A549 (cell line): ENCODE measurements around the gene MAP4K2. TPM values are rescaled to one million over a fixed set of nuclear protein-coding genes. Genes with fewer than 3 reads are reported as not detected.
A peak's percentile ranks its signal among the peaks of the same experiment; 100 is the strongest.
"Not testable (repeated sequence)": the region's sequence is repeated elsewhere in the genome, so short reads cannot be mapped to it uniquely, and the experiment has no call there.

ENCODE experiments used
- ATAC-seq, 2 experiments: fragments of 200-7000 bp in 1 of 2; fragments of >200 bp in 1 of 2; cut with Nextera tagmentation in 1 of 2; cut with Tn5 transposase in 1 of 2; 3 replicates each; pipeline versions ENCODE4 v1.8.0 to v1.9.1; 2018 to 2020; ENCODE audit warnings: mild to moderate bottlenecking in 1 of 2, moderate library complexity in 1 of 2
- CTCF ChIA-PET: fragments of 300-600 bp; sonication (Branson Sonifier 250); formaldehyde crosslinking; extraction: SDS; loops from one replicate; lab custom pipeline; 2021; ENCODE audit warnings: antibody characterized with exemption, inconsistent platforms; lab: Yijun Ruan, JAX
- POLR2A ChIA-PET: fragments of 350-600 bp; formaldehyde crosslinking; extraction: SDS; loops from one replicate; lab custom pipeline; 2021; ENCODE audit warnings: antibody characterized with exemption, inconsistent platforms; lab: Yijun Ruan, JAX
- DNase-seq, 2 experiments: peaks; one replicate each; pipeline versions ENCODE4 v3.0.0 to v3.0.0-alpha.2; 2011 to 2016; ENCODE audit warnings: low read depth in 1 of 2, low spot score in 1 of 2
- FAIRE-seq: peaks from 2 replicates; lab custom pipeline; 2011; peaks lifted over from hg19 to GRCh38; lab: Jason Lieb, UNC
- H3K27ac ChIP-seq, 2 experiments: fragments of >200 bp; sonication (Bioruptor Twin); formaldehyde crosslinking; 3 replicates each; pipeline ENCODE4 v1.5.1; 2016 to 2017
- H3K4me1 ChIP-seq: fragments of >200 bp; sonication (Bioruptor Twin); formaldehyde crosslinking; 3 replicates; pipeline ENCODE4 v1.6.1; 2016
- H3K4me2 ChIP-seq: fragments of >200 bp; sonication (Bioruptor Twin); formaldehyde crosslinking; 3 replicates; pipeline ENCODE4 v1.6.1; 2016
- H3K4me3 ChIP-seq: fragments of >200 bp; sonication (Bioruptor Twin); formaldehyde crosslinking; 3 replicates; pipeline ENCODE4 v1.5.1; 2016
- H3K9me3 ChIP-seq: fragments of >200 bp; sonication (Bioruptor Twin); formaldehyde crosslinking; 3 replicates; pipeline ENCODE4 v1.6.1; 2016
- BCL3 ChIP-seq: fragments of >200 bp; sonication (Bioruptor Twin); formaldehyde crosslinking; IDR thresholded peaks from 3 replicates; pipeline ENCODE4 v1.6.1; 2016
- CBX8 ChIP-seq: fragments of 200-600 bp; sonication (generic); IDR thresholded peaks from 2 replicates; pipeline ENCODE4 v1.6.1; 2016
- E2F6 ChIP-seq: IDR thresholded peaks from 2 replicates; pipeline ENCODE4 v1.6.1; 2012; ENCODE audit warnings: low read depth, borderline replicate concordance
- EHF ChIP-seq: fragments of 250-450 bp; sonication (Bioruptor Pico); IDR thresholded peaks from 2 replicates; pipeline ENCODE4 v1.5.0; 2020; ENCODE audit warnings: mild to moderate bottlenecking
- HEYL ChIP-seq: fragments of 250-450 bp; sonication (Bioruptor Pico); IDR thresholded peaks from 2 replicates; pipeline ENCODE4 v1.8.0; 2021; ENCODE audit warnings: mild to moderate bottlenecking, moderate library complexity
- HMGXB4 ChIP-seq: fragments of 250-450 bp; sonication (Bioruptor Pico); IDR thresholded peaks from 2 replicates; pipeline ENCODE4 v1.5.0; 2021; ENCODE audit warnings: mild to moderate bottlenecking, moderate library complexity, borderline replicate concordance
- HOXB5 ChIP-seq: fragments of 250-450 bp; sonication (Bioruptor Pico); IDR thresholded peaks from 2 replicates; pipeline ENCODE4 v1.5.0; 2020; ENCODE audit warnings: mild to moderate bottlenecking, moderate library complexity
- MAFK ChIP-seq: fragments of 450-650 bp; IDR thresholded peaks from 2 replicates; pipeline ENCODE4 v1.6.1; 2014; ENCODE audit not compliant: partially characterized antibody
- MAX ChIP-seq: IDR thresholded peaks from 2 replicates; pipeline ENCODE4 v1.6.1; 2012
- MAZ ChIP-seq: fragments of 150-350 bp; IDR thresholded peaks from 2 replicates; pipeline ENCODE4 v1.6.1; 2014; ENCODE audit warnings: antibody characterized with exemption, low read depth, low read length, borderline replicate concordance
- NR3C1 ChIP-seq: fragments of >200 bp; sonication (Bioruptor Twin); formaldehyde crosslinking; IDR thresholded peaks from 3 replicates; pipeline ENCODE4 v1.6.1; 2017
- RCOR1 ChIP-seq: fragments of 150-350 bp; IDR thresholded peaks from 2 replicates; pipeline ENCODE4 v1.6.1; 2014; ENCODE audit warnings: antibody characterized with exemption, low read length, low read depth
- REST ChIP-seq: fragments of 200-600 bp; sonication (generic); IDR thresholded peaks from 2 replicates; pipeline ENCODE4 v1.6.1; 2016; ENCODE audit warnings: antibody characterized with exemption, mild to moderate bottlenecking, moderate library complexity
- RFX5 ChIP-seq: fragments of 450-650 bp; IDR thresholded peaks from 2 replicates; pipeline ENCODE4 v1.7.1; 2014; ENCODE audit warnings: antibody characterized with exemption, mild to moderate bottlenecking, moderate library complexity
- RNF2 ChIP-seq: fragments of 200-600 bp; sonication (generic); IDR thresholded peaks from 2 replicates; pipeline ENCODE4 v1.6.1; 2016; ENCODE audit warnings: low read depth, mild to moderate bottlenecking, antibody characterized with exemption, moderate library complexity, borderline replicate concordance
- SREBF2 ChIP-seq: fragments of 450-650 bp; IDR thresholded peaks from 2 replicates; pipeline ENCODE4 v1.6.1; 2014; ENCODE audit warnings: mild to moderate bottlenecking, moderate library complexity
- TFCP2L1 ChIP-seq: fragments of 250-450 bp; sonication (Bioruptor Pico); IDR thresholded peaks from 2 replicates; pipeline ENCODE4 v1.5.0; 2021; ENCODE audit warnings: mild to moderate bottlenecking
- ZC3H11A ChIP-seq: fragments of 450-650 bp; IDR thresholded peaks from 2 replicates; pipeline ENCODE4 v1.6.1; 2014; ENCODE audit warnings: antibody characterized with exemption, mild to moderate bottlenecking
- ZSCAN20 ChIP-seq: fragments of 250-450 bp; sonication (Bioruptor Pico); IDR thresholded peaks from 2 replicates; pipeline ENCODE4 v1.8.0; 2022; ENCODE audit warnings: mild to moderate bottlenecking, moderate library complexity
- WGBS: methylation state at CpG from one replicate; pipeline ENCODE4 v1.1.6; 2017; ENCODE audit errors: missing lambda C conversion rate; 5-methylcytosine and 5-hydroxymethylcytosine counted together
- polyA plus RNA-seq, 4 experiments: library from polyadenylated mRNA; depleted of rRNA in 3 of 4; stranded (reverse); fragments of >200 nt; fragmentation: RNase III in 1 of 4; extraction: RNeasy Plus Mini Kit Qiagen cat#74134 plus additional on column Dnase treatment in 1 of 4; gene quantifications; 2 replicates in 3 of 4; 3 replicates in 1 of 4; pipeline ENCODE4 v1.2.3, GENCODE V29; 2011 to 2017

The MAP4K2 gene
- polyA plus RNA-seq, 2 of the 4 experiments (the other 2 are of a cell fraction) = 9.4 to 9.9 TPM

- no peak for TF ChIP-seq REST
Observed at GRCh38 chr11:64826062-64826461, 23.0 kb upstream of the MAP4K2 start (continued).

- FAIRE-seq (no peak), DNase-seq (no peak), ATAC-seq (no peak)
- POLR2A ChIA-PET = no interaction called here
- no peak overlapping the region for H3K4me3 ChIP-seq
- no peaks in the 10 kb centered on the region for H3K9me3 ChIP-seq
- H3K4me2 ChIP-seq = no peak overlapping the region
- 59% methylated on average over 11 of the region's 11 CpGs for WGBS
- CTCF ChIA-PET = interaction anchor here (0.8 to 1.6 kb wide), 2 partner anchors 8 to 11 kb away, joined by 3 to 4 read pairs; no protein-coding TSS in a partner anchor
- H3K27ac ChIP-seq = no peak overlapping the region
- no peak for TF ChIP-seq MAZ
- TF ChIP-seq ZSCAN20 (CRISPR knock-in tag) = no peak
- H3K4me1 ChIP-seq = no peaks in the 10 kb centered on the region
Observed at GRCh38 chr11:64823568-64824119, 20.6 kb upstream of the MAP4K2 start.

- no peak overlapping the region for H3K4me3 ChIP-seq
- no peak for DNase-seq
- H3K4me1 ChIP-seq = 0 out of 3 replicates have a peak, but pooled peaks cover 3% of the 10 kb centered on the region
- ChIA-PET CTCF (interaction anchor here (0.7 to 1.7 kb wide), 3 partner anchors 25 to 150 kb away, joined by 3 to 4 read pairs (median 3); no protein-coding TSS in a partner anchor), POLR2A (no interaction called here)
- no peak for FAIRE-seq
- no peak overlapping the region for H3K4me2 ChIP-seq
- TF ChIP-seq MAX (no peak), E2F6 (no peak), EHF (CRISPR knock-in tag) (no peak), RCOR1 (no peak), REST (no peak), CBX8 (no peak), MAFK (no peak), HEYL (CRISPR knock-in tag) (no peak), NR3C1 (no peak), HOXB5 (no peak), ZC3H11A (no peak), TFCP2L1 (CRISPR knock-in tag) (no peak), RNF2 (no peak), SREBF2 (no peak), RFX5 (no peak), BCL3 (no peak), HMGXB4 (CRISPR knock-in tag) (no peak)
- no peak overlapping the region for H3K27ac ChIP-seq
- WGBS = 81% methylated on average over 3 of the region's 3 CpGs
- no peaks in the 10 kb centered on the region for H3K9me3 ChIP-seq
- 0 out of 6 replicates have a peak, but pooled peaks of 1 of the 2 experiments have one; percentile 31 for ATAC-seq
Observed at GRCh38 chr11:64817476-64817875, 14.5 kb upstream of the MAP4K2 start.

- ATAC-seq, H3K9me3 ChIP-seq, POLR2A ChIA-PET, H3K4me2 ChIP-seq, H3K4me1 ChIP-seq, FAIRE-seq, H3K4me3 ChIP-seq, DNase-seq, H3K27ac ChIP-seq: not testable (repeated sequence)
- WGBS = 62% methylated on average over 5 of the region's 5 CpGs
- CTCF ChIA-PET = interaction anchor here (1.0 to 1.2 kb wide), 3 partner anchors 9 to 16 kb away, joined by 3 read pairs; no protein-coding TSS in a partner anchor
Observed at GRCh38 chr11:64815433-64815832, 12.4 kb upstream of the MAP4K2 start.
